Lower lobe of right lung (tissue), 2 donors: ENCODE data around the gene PPFIA4. TPM values are rescaled to one million over a fixed set of nuclear protein-coding genes. Genes with fewer than 3 reads are reported as not detected.

Experiments
- ATAC-seq, 2 donors: fragments of 200-7000 bp; cut with Tn5 transposase; one replicate each; pipeline ENCODE4 v1.9.1; 2020 to 2022; ENCODE audit warnings: mild to moderate bottlenecking in 2 of 2, moderate library complexity in 2 of 2
- DNase-seq: peaks from one replicate; pipeline ENCODE4 v3.0.0-alpha.2; 2020
- H3K27ac ChIP-seq: fragments of 200-600 bp; one replicate; pipeline ENCODE4 v1.8.0; 2022
- H3K27me3 ChIP-seq: fragments of 200-600 bp; one replicate; pipeline ENCODE4 v1.8.0; 2022; ENCODE audit warnings: low read depth
- H3K36me3 ChIP-seq: fragments of 200-600 bp; one replicate; pipeline ENCODE4 v1.8.0; 2022; ENCODE audit warnings: mild to moderate bottlenecking
- H3K4me1 ChIP-seq: fragments of 200-600 bp; one replicate; pipeline ENCODE4 v1.8.0; 2022
- H3K4me3 ChIP-seq: fragments of 200-600 bp; one replicate; pipeline ENCODE4 v1.8.0; 2022; ENCODE audit warnings: mild to moderate bottlenecking
- H3K9me3 ChIP-seq: fragments of 200-600 bp; one replicate; pipeline ENCODE4 v1.8.0; 2022
- intact Hi-C: fragments of 100-400 bp; cut with DNase I; formaldehyde crosslinking; loops from one replicate; pipeline ENCODE4 v1.11.0; 2022
- total RNA-seq: library from RNA; stranded (reverse); fragmentation: NEBNext Ultra II Directional; extraction: Animal tissue kit (Norgen Biotek cat#: 25700); gene quantifications from one replicate; pipeline ENCODE4 v1.2.1, GENCODE V29; 2021
- TF ChIP-seq, protein P1 (sequence below): fragments of 200-600 bp; IDR thresholded peaks from one replicate; pipeline ENCODE4 v1.8.0; 2022; ENCODE audit warnings: antibody characterized with exemption, mild to moderate bottlenecking
- donor health status: DM: no; HTN: yes; CAD: no; lungs with severe emphysema.

PPFIA4 gene
- total RNA-seq, 1 donor from 2014 or later: 1.3 TPM

GRCh38 chr1:203127666-203128430, 101.6 kb downstream of the PPFIA4 start, which contains the start of gene ADORA1:
Gene ADORA1 (plus strand): TSS chr1:203127726. CDS start chr1:203128842, 1,116 bp downstream.
- peak within 1 kb of the TSS; percentile 52 for H3K4me3 ChIP-seq
- peaks cover 63% of the 10 kb centered on the region for H3K27me3 ChIP-seq
- TF ChIP-seq, protein P1, sequence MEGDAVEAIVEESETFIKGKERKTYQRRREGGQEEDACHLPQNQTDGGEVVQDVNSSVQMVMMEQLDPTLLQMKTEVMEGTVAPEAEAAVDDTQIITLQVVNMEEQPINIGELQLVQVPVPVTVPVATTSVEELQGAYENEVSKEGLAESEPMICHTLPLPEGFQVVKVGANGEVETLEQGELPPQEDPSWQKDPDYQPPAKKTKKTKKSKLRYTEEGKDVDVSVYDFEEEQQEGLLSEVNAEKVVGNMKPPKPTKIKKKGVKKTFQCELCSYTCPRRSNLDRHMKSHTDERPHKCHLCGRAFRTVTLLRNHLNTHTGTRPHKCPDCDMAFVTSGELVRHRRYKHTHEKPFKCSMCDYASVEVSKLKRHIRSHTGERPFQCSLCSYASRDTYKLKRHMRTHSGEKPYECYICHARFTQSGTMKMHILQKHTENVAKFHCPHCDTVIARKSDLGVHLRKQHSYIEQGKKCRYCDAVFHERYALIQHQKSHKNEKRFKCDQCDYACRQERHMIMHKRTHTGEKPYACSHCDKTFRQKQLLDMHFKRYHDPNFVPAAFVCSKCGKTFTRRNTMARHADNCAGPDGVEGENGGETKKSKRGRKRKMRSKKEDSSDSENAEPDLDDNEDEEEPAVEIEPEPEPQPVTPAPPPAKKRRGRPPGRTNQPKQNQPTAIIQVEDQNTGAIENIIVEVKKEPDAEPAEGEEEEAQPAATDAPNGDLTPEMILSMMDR: peak; percentile 4
- ATAC-seq (peak; percentile 84 to 87), DNase-seq (peak; percentile 68)
- H3K36me3 ChIP-seq: no peaks in the 10 kb centered on the region
- H3K9me3 ChIP-seq: no peaks in the 10 kb centered on the region
- peak within 1 kb of the TSS; percentile 31 for H3K27ac ChIP-seq
- intact Hi-C loops: no loop called here
- H3K4me1 ChIP-seq: peaks cover 56% of the 10 kb centered on the region

DNA sequence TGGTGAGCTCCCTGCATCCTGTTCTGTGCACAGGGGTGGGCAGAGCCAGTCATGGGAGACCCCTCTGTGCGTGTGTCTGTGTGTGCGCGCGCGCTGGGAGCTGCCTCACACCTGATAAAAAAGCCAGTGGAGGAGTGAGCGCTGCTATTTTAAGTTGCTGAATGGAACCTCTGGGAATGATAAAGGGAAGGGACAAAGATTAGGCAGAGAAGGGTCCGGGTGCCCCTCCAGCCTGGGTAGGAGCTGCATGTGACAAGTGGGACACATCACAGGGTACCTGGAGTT, 102.1 kb downstream of the PPFIA4 start:
- peak overlapping the region; percentile 31 for H3K27ac ChIP-seq
- peaks cover 56% of the 10 kb centered on the region for H3K4me1 ChIP-seq
- no peak for DNase-seq
- ATAC-seq: no peak
- peak overlapping the region; percentile 52 for H3K4me3 ChIP-seq
- TF ChIP-seq, protein P1: peak; percentile 3
- intact Hi-C loops: no loop called here
- peaks cover 58% of the 10 kb centered on the region for H3K27me3 ChIP-seq
- no peaks in the 10 kb centered on the region for H3K9me3 ChIP-seq
- no peaks in the 10 kb centered on the region for H3K36me3 ChIP-seq

Other genes starting within 250 kb of the PPFIA4 start
- gene KDM5B, start 218.1 kb upstream of the PPFIA4 start, total RNA-seq: 48.9 TPM
- gene PCAT6, start 215.5 kb upstream of the PPFIA4 start, total RNA-seq: 0.71 TPM
- gene RABIF, start 137.3 kb upstream of the PPFIA4 start, total RNA-seq: 8.3 TPM
- 25.3 TPM for gene KLHL12, start 99.3 kb upstream of the PPFIA4 start, total RNA-seq
- gene ADIPOR1, start 68.2 kb upstream of the PPFIA4 start, total RNA-seq: 110 TPM
- gene CYB5R1, start 59.2 kb upstream of the PPFIA4 start, total RNA-seq: 67.9 TPM
- gene TMEM183A, start 19.1 kb upstream of the PPFIA4 start, total RNA-seq: 52.0 TPM
- gene MYOG, start 59.5 kb downstream of the PPFIA4 start, total RNA-seq: not detected
- 4.1 TPM for gene ADORA1, start 101.2 kb downstream of the PPFIA4 start, total RNA-seq
- not detected for gene MYBPH, start 149.3 kb downstream of the PPFIA4 start, total RNA-seq
- gene CHI3L1, start 160.2 kb downstream of the PPFIA4 start, total RNA-seq: 22.2 TPM
- 225 TPM for gene CHIT1, start 203.2 kb downstream of the PPFIA4 start, total RNA-seq